ENCODE data around the gene CPTP. TPM values are rescaled to one million over a fixed set of nuclear protein-coding genes. Genes with fewer than 3 reads are reported as not detected.

The CPTP gene
- total RNA-seq, 1 donor from 2014 or later: 20.4 TPM

- H3K4me3 ChIP-seq: no peak overlapping the region
- DNase-seq (no peak), ATAC-seq (no peak)
- peaks cover 28% of the 10 kb centered on the region for H3K4me1 ChIP-seq
- H3K36me3 ChIP-seq: peaks cover 59% of the 10 kb centered on the region
- TF ChIP-seq CTCF (IDR thresholded peaks at IDR 0.05): no peak
- intact Hi-C loops (cut with DNase I): no loop called here
- no peaks in the 10 kb centered on the region for H3K9me3 ChIP-seq
- H3K27ac ChIP-seq: no peak overlapping the region
- H3K27me3 ChIP-seq (ENCODE audit: low read depth): no peaks in the 10 kb centered on the region
Observed at GRCh38 chr1:1310476-1311053, 14.0 kb upstream of the CPTP start.

GRCh38 chr1:1311107-1312104, 13.2 kb upstream of the CPTP start:
- no peak overlapping the region for H3K4me3 ChIP-seq
- DNase-seq (no peak), ATAC-seq (no peak)
- no peak for TF ChIP-seq CTCF (IDR thresholded peaks at IDR 0.05)
- no peaks in the 10 kb centered on the region for H3K9me3 ChIP-seq
- no peak overlapping the region for H3K27ac ChIP-seq
- no peaks in the 10 kb centered on the region for H3K27me3 ChIP-seq (ENCODE audit: low read depth)
- peaks cover 65% of the 10 kb centered on the region for H3K36me3 ChIP-seq
- intact Hi-C loops (cut with DNase I): no loop called here
- H3K4me1 ChIP-seq: peaks cover 19% of the 10 kb centered on the region

GRCh38 chr1:1312450-1313314, 11.9 kb upstream of the CPTP start:
- Histone ChIP-seq H3K4me3 (no peak overlapping the region), H3K9me3 (no peaks in the 10 kb centered on the region), H3K27me3 (ENCODE audit: low read depth) (no peaks in the 10 kb centered on the region), H3K4me1 (peaks cover 12% of the 10 kb centered on the region), H3K27ac (no peak overlapping the region), H3K36me3 (peaks cover 75% of the 10 kb centered on the region)
- TF ChIP-seq CTCF (IDR thresholded peaks at IDR 0.05): no peak
- DNase-seq: no peak
- intact Hi-C loops (cut with DNase I): no loop called here
- no peak for ATAC-seq

GRCh38 chr1:1313500-1314236, 10.9 kb upstream of the CPTP start:
- H3K4me1 ChIP-seq: peaks cover 21% of the 10 kb centered on the region
- ATAC-seq: no peak
- no peaks in the 10 kb centered on the region for H3K27me3 ChIP-seq (ENCODE audit: low read depth)
- no peak for DNase-seq
- H3K27ac ChIP-seq: no peak overlapping the region
- TF ChIP-seq CTCF (IDR thresholded peaks at IDR 0.05): no peak
- H3K36me3 ChIP-seq: peaks cover 80% of the 10 kb centered on the region
- H3K9me3 ChIP-seq: no peaks in the 10 kb centered on the region
- intact Hi-C loops (cut with DNase I): no loop called here
- H3K4me3 ChIP-seq: no peak overlapping the region

GRCh38 chr1:1314237-1314586, 10.4 kb upstream of the CPTP start:
- intact Hi-C loops (cut with DNase I): no loop called here

More at GRCh38 chr1:1314237-1314586, 10.4 kb upstream of the CPTP start:
- no peak for TF ChIP-seq CTCF (IDR thresholded peaks at IDR 0.05)
- no peak overlapping the region for H3K4me3 ChIP-seq
- peaks cover 86% of the 10 kb centered on the region for H3K36me3 ChIP-seq
- H3K9me3 ChIP-seq: no peaks in the 10 kb centered on the region
- peaks cover 22% of the 10 kb centered on the region for H3K4me1 ChIP-seq
- no peaks in the 10 kb centered on the region for H3K27me3 ChIP-seq (ENCODE audit: low read depth)
- H3K27ac ChIP-seq: no peak overlapping the region
- ATAC-seq (no peak), DNase-seq (no peak)

Data from lower lobe of right lung (tissue), 2 donors.